Mucosa of rectum (tissue), 2 donors: ENCODE data around the gene STX1B.

ENCODE experiments used
- H3K27ac ChIP-seq, 2 donors: one replicate each; pipeline ENCODE4 v1.7.0; 2013; ENCODE audit warnings: inconsistent platforms in 2 of 2, low read depth in 2 of 2, low read length in 2 of 2
- H3K27me3 ChIP-seq, 2 donors: one replicate each; pipeline ENCODE4 v1.7.0; 2013; ENCODE audit warnings: low read length in 2 of 2; ENCODE audit not compliant: control insufficient read depth in 2 of 2, insufficient read depth in 2 of 2
- H3K36me3 ChIP-seq, 2 donors: one replicate each; pipeline ENCODE4 v1.7.0; 2013; ENCODE audit warnings: low read length in 2 of 2; ENCODE audit not compliant: control insufficient read depth in 2 of 2, insufficient read depth in 2 of 2
- H3K4me1 ChIP-seq, 2 donors: one replicate each; pipeline ENCODE4 v1.7.0; 2013; ENCODE audit warnings: low read length in 2 of 2, mild to moderate bottlenecking in 1 of 2; ENCODE audit not compliant: control insufficient read depth in 2 of 2, insufficient read depth in 2 of 2
- H3K4me3 ChIP-seq, 2 donors: one replicate each; pipeline ENCODE4 v1.7.0; 2013; ENCODE audit warnings: low read length in 2 of 2
- H3K9ac ChIP-seq, 2 donors: one replicate each; pipeline ENCODE4 v1.7.0; 2013; ENCODE audit warnings: low read length in 2 of 2, low read depth in 1 of 2, mild to moderate bottlenecking in 1 of 2
- H3K9me3 ChIP-seq, 2 donors: one replicate each; pipeline ENCODE4 v1.7.0; 2013; ENCODE audit warnings: low read length in 2 of 2; ENCODE audit not compliant: control insufficient read depth in 2 of 2
- donor health status: healthy.
- donor health status: Normal muscosa, but diverticular disease.

Gene STX1B

DNA sequence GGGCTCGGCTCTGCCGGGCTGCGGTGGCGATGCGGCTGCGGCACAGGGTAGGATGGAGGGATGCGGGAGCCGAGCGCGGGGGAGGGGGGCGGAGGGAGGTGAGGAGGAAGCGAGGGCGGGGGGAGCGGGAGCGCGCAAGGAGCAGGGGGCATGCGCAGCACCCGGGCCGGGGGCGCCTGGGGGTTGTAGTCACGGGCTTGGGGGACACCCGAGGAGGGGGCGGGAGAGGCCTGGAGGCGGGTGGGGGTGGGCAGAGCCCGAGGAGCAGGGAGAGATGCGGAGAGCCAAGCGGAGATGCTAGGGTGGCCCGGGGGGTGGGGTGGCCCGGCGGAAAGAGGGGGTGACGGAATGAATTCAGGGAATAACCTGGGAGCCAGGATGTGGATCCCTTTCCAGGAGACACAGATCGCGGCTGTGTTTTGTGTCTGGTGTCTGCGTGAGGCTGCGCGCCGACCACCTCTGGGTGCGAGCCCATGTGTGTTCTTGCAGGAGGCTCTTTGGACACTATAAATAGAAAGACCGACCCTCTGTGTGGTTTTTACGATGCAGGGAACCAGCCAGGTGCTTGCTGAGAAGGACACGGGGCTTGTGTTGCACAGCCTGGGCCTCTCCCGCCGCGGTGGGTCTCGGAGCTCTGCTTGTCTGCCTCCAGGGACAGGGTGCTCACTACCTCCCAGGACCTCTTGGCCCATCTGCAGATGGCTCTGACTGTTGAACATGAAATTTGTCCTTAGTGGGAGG, at the start of gene STX1B:
Gene STX1B (minus strand): TSS at position 54 of the 741 bp plus-strand sequence. CDS start 242 bp downstream, outside the sequence.
- H3K27ac ChIP-seq = no peak within 1 kb of the TSS
- H3K9me3 ChIP-seq = no peaks in the 10 kb centered on the region
- peaks cover 29 to 33% of the 10 kb centered on the region in 2 donors for H3K27me3 ChIP-seq
- H3K9ac ChIP-seq = no peak within 1 kb of the TSS
- H3K4me1 ChIP-seq = no peaks in the 10 kb centered on the region
- H3K4me3 ChIP-seq = no peak within 1 kb of the TSS
- no peaks in the 10 kb centered on the region for H3K36me3 ChIP-seq

DNA sequence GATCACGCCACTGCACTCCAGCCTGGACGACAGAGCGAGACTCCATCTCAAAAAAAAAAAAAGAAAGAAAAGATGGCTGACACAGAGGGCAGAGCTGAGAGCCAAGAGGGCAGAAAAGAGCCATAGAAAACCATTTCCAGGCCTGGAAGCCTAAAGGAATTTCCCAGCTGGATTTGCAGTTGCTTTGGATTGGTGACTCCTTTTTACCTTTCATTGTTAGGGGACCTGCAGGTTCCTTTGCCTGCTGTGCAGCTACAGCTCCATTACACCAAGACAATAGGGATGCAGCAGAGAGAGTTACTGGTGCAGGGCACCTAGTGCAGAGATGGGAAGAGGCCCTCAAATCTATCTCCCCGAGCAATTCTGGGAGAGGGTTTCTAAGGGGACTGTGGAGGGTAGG, 45.2 kb upstream of the STX1B start:
- no peaks in the 10 kb centered on the region for H3K4me1 ChIP-seq
- no peak overlapping the region for H3K4me3 ChIP-seq
- no peak overlapping the region for H3K27ac ChIP-seq
- peaks cover 0 to 1% of the 10 kb centered on the region in 2 donors for H3K36me3 ChIP-seq
- no peak overlapping the region for H3K9ac ChIP-seq
- no peaks in the 10 kb centered on the region for H3K27me3 ChIP-seq
- no peaks in the 10 kb centered on the region for H3K9me3 ChIP-seq

DNA sequence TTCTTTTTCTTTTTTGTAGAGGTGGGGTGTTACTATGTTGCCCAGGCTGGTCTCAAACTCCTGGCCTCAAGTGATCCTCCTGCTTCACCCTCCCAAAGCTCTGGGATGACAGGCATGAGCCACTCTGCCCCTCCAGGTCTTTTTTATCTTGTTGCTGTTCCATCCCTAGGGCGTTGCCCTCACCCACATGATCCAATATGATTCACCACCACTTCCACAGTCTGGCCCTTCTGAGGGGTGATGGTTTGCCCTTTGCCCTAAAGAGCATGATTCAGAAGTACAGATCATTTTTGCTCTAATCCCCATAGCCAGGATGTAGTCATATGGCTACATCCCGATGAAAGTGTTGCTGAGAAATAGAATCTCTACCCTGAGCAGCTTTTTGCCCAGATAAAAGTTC, 41.7 kb upstream of the STX1B start:
- no peak overlapping the region for H3K4me3 ChIP-seq
- H3K4me1 ChIP-seq = no peaks in the 10 kb centered on the region
- H3K36me3 ChIP-seq = no peaks in the 10 kb centered on the region
- no peaks in the 10 kb centered on the region for H3K27me3 ChIP-seq
- H3K9me3 ChIP-seq = no peaks in the 10 kb centered on the region
- no peak overlapping the region for H3K27ac ChIP-seq
- H3K9ac ChIP-seq = no peak overlapping the region

DNA sequence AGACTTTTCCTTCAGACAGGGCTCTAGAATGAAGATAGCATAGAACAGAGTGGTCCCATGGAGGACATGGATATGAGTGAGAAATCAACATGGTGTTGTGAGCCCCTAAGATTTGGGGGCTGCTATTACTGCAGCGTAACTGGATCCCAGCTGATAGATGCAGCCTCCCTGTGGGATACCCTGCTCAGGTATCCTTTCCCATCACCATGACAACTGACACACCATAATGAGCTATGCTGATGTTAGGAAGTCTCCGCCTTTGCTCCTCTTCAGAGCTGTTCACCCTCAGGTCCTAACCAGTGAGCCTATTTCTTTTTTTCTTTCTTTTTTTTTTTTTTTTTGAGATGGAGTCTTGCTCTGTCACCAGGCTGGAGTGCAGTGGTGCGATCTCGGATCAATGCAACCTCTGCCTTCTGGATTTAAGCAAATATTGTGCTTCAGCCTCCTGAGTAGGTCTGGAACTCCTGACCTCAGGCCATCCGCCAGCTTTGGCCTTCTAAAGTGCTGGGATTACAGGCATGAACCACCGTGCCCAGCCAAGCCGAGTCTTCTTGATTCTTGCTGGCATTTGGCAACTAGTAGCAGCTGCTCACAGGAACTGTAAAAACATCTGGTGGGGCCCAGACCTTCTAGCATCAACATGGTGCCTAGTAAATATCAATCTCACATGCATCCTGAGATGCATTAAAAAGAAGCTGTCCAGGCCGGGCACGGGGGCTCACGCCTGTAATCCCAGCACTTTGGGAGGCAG, 40.0 kb upstream of the STX1B start:
- no peaks in the 10 kb centered on the region for H3K4me1 ChIP-seq
- no peak overlapping the region for H3K4me3 ChIP-seq
- H3K9me3 ChIP-seq = no peaks in the 10 kb centered on the region
- H3K27ac ChIP-seq = no peak overlapping the region
- no peaks in the 10 kb centered on the region for H3K27me3 ChIP-seq
- H3K36me3 ChIP-seq = no peaks in the 10 kb centered on the region
- H3K9ac ChIP-seq = no peak overlapping the region

DNA sequence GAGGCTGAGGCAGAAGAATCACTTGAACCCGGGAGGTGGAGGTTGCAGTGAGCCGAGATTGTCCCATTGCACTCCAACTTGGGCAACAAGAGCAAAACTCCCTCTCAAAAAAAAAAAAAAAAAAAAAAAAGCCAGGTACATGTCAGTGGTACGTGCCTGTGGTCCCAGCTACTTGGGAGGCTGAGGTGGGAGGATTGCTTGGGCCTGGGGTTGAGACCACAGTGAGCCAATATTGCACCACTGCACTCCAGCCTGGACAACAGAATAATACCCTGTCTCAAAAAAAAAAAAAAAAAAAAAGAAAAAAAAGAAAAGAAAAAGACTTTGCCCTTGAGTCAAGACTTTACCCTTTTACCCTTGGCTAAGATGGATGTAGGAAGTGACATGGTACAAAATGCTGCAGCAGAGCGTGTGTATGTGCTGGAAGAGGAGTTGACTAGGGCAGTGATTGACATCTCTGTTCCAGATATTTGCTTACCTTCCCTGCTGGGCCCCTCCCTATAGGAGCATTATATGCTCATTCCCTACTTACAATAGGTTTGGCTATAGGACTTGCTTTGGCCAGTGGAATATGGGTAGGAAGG, 33.6 kb upstream of the STX1B start:
- no peak overlapping the region for H3K9ac ChIP-seq
- H3K4me3 ChIP-seq = no peak overlapping the region
- H3K9me3 ChIP-seq = no peaks in the 10 kb centered on the region
- no peaks in the 10 kb centered on the region for H3K27me3 ChIP-seq
- H3K27ac ChIP-seq = no peak overlapping the region
- no peaks in the 10 kb centered on the region for H3K4me1 ChIP-seq
- H3K36me3 ChIP-seq = peaks cover 14 to 15% of the 10 kb centered on the region in 2 donors

DNA sequence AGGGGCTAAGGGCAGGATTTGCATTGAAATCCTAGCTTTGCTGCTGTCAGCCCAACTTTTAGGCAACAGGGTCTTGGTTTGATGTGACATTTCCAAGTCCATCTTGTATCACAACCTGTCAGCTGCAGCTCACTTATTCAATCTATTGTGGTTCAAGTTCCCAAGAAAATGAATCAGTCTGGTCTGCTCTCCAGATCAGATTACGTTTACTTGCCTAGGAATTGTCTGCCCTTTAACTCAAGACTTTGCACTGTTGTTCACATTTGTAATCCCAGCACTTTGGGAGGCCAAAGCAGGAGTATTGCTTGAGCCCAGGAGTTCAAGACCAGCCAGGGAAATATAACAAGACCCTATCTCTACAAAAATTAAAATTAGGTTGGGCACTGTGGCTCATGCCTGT, 32.9 kb upstream of the STX1B start:
- no peaks in the 10 kb centered on the region for H3K9me3 ChIP-seq
- no peaks in the 10 kb centered on the region for H3K27me3 ChIP-seq
- H3K4me3 ChIP-seq = no peak overlapping the region
- H3K27ac ChIP-seq = no peak overlapping the region
- peaks cover 20 to 21% of the 10 kb centered on the region in 2 donors for H3K36me3 ChIP-seq
- H3K9ac ChIP-seq = no peak overlapping the region
- no peaks in the 10 kb centered on the region for H3K4me1 ChIP-seq

DNA sequence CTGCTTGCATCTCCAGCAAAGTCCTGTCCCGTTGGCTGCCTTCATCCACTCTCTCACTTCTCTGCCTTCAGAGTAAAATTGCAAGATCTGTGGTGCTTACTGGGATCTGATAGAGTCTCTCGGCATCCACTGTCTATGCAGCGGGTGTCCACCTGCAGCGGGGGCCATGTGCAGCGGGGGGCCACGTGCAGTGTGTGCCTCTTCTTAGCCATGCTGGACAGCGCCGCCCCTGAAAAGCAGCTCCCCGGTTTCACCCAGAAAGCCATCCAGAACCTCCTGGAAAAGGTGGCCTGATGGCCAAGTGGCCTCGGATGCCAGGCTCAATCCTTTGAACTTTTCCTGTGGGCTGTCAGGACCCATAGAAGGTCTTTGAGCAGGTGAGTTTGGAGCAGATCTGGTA, 32.4 kb upstream of the STX1B start:
- no peaks in the 10 kb centered on the region for H3K27me3 ChIP-seq
- peaks cover 25 to 26% of the 10 kb centered on the region in 2 donors for H3K36me3 ChIP-seq
- H3K9me3 ChIP-seq = no peaks in the 10 kb centered on the region
- no peak overlapping the region for H3K4me3 ChIP-seq
- H3K4me1 ChIP-seq = no peaks in the 10 kb centered on the region
- no peak overlapping the region for H3K9ac ChIP-seq
- H3K27ac ChIP-seq = no peak overlapping the region

DNA sequence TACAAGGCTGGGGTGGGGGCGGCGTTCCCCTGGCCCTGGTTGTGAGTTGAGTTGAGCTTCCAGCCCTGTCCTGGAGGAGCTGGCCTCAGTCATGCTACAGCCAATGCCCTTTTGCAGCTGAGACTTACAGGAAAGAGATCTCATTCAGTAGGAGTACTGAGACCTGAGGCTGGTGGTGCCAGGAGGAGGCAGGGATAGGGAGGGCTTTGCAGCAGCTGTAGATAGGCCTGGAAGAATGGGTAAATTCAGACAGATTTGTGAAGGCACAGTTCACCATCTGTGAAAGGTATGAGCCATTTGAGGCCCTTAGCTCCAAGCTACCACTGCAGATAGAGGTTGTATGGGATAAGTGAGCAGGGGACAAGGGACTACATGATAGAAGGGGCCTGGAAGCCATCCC, 28.6 kb upstream of the STX1B start:
- Histone ChIP-seq H3K4me3 (no peak overlapping the region), H3K27me3 (no peaks in the 10 kb centered on the region), H3K36me3 (peaks cover 34 to 49% of the 10 kb centered on the region in 2 donors), H3K9ac (no peak overlapping the region), H3K4me1 (peaks cover 5 to 11% of the 10 kb centered on the region in 2 donors), H3K9me3 (no peaks in the 10 kb centered on the region), H3K27ac (no peak overlapping the region)

DNA sequence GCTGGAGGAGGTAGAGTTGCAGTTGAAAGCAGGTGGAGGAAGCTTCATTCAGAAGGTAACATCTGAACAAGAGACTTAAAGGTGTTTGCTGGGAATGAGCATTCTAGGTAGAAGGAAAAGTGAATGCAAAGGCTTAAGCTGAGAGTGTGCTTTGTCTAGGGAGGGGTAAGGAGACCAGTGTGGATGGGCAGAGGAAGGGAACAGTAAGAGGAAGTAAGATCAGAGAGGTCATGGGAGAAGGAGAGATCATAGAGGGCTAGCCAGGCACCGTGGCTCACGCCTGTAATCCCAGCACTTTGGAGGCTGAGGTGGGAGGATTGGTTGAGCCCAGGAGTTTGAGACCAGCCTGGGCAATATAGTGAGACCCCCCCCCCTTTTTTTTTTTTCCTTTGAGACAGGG, 26.3 kb upstream of the STX1B start:
- Histone ChIP-seq H3K36me3 (peaks cover 30 to 49% of the 10 kb centered on the region in 2 donors), H3K4me3 (no peak overlapping the region), H3K4me1 (peaks cover 12 to 18% of the 10 kb centered on the region in 2 donors), H3K27me3 (no peaks in the 10 kb centered on the region), H3K27ac (no peak overlapping the region), H3K9me3 (no peaks in the 10 kb centered on the region), H3K9ac (no peak overlapping the region)
